Stimulated activated CD8-positive, alpha-beta memory T cell treated with anti-CD3 and anti-CD28 coated beads, Interleukin-12 subunit alpha, Interleukin-12 subunit beta, amount 100 ng/mL, for 1 hour (primary cell): ENCODE results near the gene SEMA7A.

Experiments
- DNase-seq: peaks from one replicate; pipeline ENCODE4 v3.0.0-alpha.2; 2020; ENCODE audit warnings: low read depth

The SEMA7A gene

DNA sequence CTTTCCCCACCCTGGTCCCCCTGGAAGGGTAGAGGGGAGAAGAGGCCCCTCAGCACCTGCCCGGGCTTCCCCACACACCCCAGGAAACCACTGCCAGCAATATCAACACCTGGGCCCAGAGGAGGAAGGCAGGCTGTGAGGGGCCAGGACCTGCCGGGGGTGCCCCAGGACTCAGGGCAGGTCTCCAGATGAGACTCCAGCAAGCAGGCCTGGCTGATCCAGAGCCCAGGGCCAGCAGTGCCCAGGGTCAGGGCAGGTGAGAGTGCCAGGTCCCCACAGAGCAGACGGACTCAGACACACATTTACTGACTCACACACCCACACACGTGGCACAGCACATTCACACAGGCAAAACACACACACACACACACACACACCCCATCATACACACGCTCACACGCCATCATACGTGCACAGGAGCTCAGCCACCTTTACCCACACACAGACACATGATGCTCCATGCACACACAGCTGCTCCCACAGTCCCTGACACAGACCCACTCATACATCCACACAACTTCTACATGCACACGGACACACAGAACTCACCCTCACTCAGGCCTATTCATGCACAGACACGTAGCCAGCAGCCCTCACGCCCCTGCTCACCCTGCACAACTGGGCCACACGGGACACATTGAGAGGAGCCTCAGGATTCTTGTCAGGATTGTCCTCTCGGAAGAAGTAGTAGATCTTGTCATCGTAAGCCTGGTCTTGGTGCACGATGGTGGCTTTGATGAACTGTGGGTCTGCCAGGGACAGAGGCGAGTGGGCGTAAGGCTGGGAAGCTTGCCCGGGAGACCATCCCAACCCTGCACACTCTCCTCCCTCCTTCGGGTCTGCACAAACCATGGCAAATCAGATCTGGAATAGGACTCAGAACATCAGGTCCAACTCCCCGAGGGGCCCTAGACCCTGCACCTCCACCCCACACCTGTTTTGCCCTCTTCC is 17.5 kb downstream of the SEMA7A start:
- no peak for DNase-seq

DNA sequence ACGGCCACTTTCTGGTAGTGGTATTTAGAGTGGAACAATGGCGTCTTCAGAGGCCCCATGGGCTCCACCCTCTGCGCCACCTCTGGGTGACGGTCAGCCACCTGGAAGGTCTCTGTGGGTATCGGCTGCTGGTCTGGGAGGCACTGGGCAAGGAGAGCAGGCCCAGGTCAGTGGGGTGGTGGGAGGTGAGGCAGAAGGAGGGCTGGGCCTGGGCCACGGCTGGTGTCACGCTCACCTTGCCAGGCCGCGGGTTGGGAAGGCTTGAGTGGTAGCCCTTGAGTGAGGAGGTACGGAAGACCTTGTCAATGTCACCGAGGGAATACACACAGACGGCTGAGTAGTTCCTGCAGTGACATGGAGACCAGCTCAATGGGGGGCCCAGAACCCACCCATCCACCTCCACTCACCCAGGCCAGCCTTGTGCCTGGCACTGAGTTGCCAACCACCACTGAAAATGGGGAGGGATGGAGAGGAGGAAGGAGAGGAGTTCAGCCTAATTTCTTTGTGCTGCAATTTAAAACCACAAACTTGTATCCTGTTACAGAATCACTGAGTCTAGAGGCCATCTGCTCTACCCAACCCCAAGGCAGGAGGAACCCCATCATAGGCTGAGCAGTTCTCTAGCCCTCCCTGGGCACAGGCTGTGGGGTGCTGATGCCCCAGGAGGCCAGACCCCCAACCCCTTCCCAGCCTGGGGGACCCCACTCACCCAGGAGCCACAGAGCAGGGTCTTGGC is 19.0 kb downstream of the SEMA7A start:
- no peak for DNase-seq

DNA sequence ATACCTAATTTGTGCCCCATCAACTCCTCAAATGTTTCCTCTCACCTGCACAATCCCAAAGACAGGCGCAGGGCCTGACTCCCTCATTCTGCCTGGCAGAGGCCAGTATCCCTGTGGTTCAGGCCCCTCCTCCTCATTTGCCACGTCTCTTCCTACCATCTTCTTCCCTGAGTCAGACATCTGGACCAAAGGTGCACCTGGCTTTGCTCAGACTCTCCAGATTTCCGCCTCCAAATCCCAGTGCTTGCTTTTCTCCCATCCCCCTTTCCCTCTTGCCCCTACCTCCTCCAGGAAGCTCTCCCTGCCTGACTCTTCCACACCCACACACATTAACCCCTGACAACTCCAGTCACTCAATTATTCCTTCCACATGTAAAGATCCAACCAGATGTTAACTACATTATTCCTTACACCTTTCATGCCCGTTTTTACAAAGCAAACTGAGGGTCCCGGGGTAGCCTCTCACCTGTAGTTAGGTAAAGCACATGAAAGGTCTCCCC is 19.6 kb downstream of the SEMA7A start:
- DNase-seq = no peak

DNA sequence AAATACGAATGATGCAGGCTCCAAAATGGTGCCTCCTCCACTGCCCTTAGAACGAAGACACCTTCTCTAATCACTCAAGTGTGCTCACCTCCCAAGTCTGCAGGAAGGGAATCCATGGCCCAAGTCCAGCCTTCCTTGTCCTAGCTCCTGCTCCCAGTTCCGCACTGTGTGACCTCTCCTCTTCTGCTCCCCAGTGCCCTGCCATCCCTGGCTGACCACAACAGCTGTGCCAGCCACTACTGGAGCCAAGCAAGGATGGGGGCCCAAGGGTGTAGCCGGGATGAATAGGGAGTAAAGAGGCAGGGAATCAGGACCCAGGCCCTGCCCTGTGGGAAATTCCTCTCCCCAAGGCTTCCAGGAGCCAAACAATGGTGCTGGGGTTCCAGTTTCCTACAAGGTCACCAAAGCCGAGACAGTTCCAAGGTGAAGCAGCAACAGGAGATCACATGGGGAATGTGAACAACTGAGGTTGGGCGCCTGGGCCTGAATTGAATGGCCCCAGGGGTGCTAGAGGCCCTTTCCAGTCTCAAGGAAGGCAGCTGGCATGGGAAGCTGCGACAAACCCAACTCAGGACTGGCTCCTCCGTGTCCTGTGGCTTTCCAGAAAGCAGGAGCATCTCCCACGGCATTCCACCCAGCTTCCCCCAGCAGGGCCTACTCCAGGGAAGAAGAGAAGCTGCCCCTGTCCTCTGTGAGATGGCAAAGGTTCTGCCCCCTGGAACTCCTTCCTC is 20.2 kb downstream of the SEMA7A start:
- no peak for DNase-seq

GRCh38 chr15:74412159-74412558 is 21.6 kb downstream of the SEMA7A start:
- no peak for DNase-seq

- DNase-seq = no peak
Observed at GRCh38 chr15:74411686-74412085, 22.1 kb downstream of the SEMA7A start.

DNA sequence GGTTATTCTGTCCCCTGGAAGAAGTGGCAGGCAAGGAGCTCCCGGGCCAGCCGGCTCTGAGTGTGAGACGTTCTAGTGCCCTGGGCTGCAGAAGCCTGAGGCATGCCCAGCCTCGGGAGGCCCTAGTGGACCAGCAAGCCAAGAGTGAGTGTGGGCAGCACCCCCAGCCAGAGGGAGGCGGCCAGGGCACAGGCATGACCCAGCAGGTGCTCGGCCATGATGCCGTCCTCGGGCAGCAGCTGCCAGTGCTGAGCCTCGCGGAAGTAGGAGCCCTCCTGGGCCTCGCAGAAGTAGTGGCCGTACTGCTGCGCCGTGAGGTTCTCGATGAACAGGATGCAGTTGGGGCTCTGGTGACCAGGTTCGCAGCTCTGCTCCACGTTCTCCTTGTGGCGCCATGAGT is 23.3 kb downstream of the SEMA7A start:
- DNase-seq = no peak

DNA sequence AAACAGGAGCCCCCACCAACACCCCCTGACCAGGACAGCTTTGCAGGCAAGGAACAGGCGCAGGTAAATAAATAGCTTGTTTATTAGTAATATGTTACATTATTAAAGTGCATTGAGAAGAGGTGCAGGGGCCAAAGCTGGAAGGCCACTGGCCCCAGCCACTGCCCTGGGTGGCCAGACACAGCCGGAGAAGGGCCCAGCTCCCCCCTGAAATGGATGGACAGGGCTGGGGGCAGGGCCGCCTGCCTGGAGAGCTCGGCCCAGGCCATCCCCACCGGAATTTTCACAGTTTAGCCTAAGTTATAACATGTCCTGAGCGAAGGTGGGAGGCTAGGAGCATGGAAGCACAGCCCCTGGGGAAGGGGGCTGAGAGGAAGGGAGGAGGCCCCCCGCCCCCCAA is 24.5 kb downstream of the SEMA7A start:
- no peak for DNase-seq

DNA sequence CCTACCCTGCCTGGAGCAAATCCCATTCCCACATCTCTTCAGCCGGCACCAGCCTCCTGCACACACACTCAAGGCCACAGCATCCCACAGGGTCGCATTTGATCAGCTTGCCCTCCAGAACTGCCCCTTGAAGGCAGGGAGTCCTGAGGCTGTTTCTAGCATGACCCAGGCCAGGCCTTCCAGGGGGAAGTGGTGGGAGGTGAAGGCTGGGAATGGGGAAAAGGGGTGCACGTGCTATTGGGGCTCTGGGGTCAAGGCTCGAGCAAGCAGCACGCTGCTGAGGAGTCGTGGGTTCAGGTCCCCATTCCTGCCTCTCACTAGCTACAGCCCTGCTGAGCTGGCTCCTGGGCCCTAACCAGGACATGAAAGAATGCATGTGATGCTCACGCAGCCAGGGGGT is 24.9 kb downstream of the SEMA7A start:
- DNase-seq = no peak

- DNase-seq = no peak
Observed at GRCh38 chr15:74408385-74408784, 25.4 kb downstream of the SEMA7A start.

- DNase-seq = no peak
Observed at GRCh38 chr15:74406992-74407705, 26.6 kb downstream of the SEMA7A start.

- no peak for DNase-seq
Observed at GRCh38 chr15:74406517-74406916, 27.2 kb downstream of the SEMA7A start.

- DNase-seq = no peak
Observed at GRCh38 chr15:74405823-74406222, 27.9 kb downstream of the SEMA7A start.

DNA sequence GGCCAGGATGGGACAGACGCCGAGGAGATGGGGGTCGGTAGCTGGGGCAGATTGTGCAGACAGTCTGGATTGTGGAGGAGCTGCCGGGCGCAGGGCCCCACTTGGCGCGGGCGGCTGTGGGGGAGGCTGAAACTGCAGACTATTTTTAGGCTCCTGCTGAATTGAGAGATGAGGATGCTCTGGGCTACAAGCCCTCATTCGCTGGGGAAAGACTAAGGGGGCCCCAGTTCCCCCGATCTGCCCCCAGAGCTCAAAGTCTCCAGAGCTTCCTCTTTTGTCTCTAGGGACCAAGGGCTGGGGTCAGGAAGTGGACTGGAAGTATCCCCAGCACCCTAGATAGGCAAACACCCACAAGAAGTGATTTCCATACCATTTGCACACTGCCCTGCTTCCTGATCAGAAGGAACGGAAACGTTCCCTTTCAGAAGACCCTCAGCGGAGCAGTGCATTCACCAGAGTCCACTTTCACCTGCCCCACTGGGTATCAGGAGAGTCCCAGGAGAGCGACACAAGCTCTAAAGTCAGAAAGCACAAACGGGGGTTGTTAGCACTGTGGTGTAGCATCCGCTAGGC is 29.7 kb downstream of the SEMA7A start:
- DNase-seq = no peak

DNA sequence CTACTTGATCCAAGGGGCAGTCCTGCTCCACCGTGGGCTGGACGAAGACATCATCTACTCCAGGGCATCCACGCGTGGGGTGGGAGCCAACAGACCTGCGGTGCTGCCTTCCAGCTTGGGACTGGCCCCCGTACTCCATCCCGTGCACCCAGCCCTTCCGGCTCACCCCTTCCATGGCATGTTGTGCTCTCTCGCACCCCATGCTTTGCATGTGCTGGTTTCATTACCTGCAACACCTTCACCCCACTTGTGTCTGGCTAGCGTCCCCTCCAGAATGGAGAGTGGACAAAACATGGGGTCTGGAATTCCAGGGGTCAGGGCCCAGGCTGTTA is 30.2 kb downstream of the SEMA7A start:
- DNase-seq = no peak

DNA sequence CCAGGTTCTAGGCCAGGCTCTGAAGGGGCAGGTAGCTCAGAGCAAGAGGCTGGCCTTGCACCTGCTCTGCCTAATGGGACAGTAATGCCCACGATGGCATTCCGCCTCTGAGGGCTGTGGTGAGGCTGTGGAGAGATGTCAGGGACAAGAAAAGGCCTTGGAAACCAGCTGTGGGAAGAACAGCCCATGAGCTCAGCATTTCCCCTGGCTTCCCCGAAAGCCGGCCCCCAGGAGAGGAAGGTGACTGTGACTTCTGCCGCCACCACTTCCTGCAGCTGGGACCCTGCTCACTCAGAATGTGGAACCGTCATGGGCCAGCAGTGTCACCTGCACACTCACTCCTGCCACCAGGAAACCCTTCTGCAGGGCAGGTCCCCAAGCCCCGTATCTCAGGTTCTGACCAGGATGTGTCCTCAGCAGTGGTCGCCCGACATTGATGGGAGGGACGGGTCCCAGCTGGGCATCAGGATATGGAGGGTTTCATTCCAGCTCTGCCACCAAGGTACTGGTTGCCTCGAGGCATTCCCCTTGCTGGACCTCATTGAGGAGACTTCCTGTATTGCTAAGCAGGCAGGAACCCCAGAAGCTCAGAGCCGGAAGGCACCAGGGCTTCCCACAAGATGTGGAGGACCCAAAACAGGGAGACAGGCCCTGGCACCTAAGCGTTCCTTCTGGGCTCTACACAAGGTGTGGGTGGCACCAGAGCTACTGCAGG is 30.7 kb downstream of the SEMA7A start:
- peak; percentile 58 for DNase-seq

DNA sequence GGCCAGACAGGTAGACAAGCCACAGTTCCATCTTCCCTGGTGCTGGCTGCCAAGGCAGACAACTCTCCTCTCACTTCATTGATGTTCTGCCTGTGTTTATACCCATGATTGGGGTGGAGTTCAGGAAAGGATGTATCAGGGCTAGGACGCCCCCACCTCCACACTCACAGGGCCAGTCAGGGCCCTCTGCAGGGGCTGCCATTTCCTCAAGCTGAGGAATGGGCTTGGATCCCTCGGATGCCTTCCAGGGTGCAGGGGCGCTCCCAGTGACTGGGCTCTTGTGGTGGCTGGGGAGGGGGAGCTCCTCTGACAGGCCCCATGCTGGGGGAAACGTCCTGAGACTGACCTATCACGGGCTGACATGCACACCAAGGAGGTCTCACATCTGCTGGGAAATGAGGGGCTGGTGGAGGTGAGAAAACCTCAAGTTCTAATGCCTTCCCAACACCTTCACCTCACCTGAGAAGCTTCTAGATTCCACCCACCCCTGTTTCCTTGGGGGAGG is 31.4 kb downstream of the SEMA7A start:
- no peak for DNase-seq

GRCh38 chr15:74400915-74401757 is 32.6 kb downstream of the SEMA7A start:
- no peak for DNase-seq

GRCh38 chr15:74400313-74400860 is 33.4 kb downstream of the SEMA7A start:
- no peak for DNase-seq
